Tibial artery (tissue), 4 donors: ENCODE data around the gene ANKAR.
"Not testable (repeated sequence)": the region's sequence is repeated elsewhere in the genome, so short reads cannot be mapped to it uniquely, and the experiment has no call there.

Source experiments
- DNase-seq, 2 donors: peaks; one replicate each; pipeline ENCODE4 v3.0.0-alpha.2; 2019
- H3K27ac ChIP-seq, 2 donors: fragments of 200-600 bp; sonication (generic) in 1 of 2; 1 replicate in 1 of 2; 2 replicates in 1 of 2; pipeline ENCODE4 v1.5.1; 2018 to 2019; ENCODE audit warnings: mild to moderate bottlenecking in 1 of 2
- H3K27me3 ChIP-seq, 2 donors: fragments of 200-600 bp; sonication (generic) in 1 of 2; one replicate each; pipeline versions ENCODE4 v1.5.1 to v1.6.0; 2016 to 2019
- H3K36me3 ChIP-seq, 3 donors: fragments of 200-600 bp; sonication (generic) in 2 of 3; one replicate each; pipeline ENCODE4 v1.5.1; 2016 to 2019; ENCODE audit warnings: mild to moderate bottlenecking in 2 of 3
- H3K4me1 ChIP-seq, 4 donors: fragments of 200-600 bp; sonication (generic) in 2 of 4; 1 replicate in 3 of 4; 2 replicates in 1 of 4; pipeline ENCODE4 v1.5.1; 2016 to 2019
- H3K4me3 ChIP-seq, 2 donors: fragments of 200-600 bp; sonication (generic) in 1 of 2; 1 replicate in 1 of 2; 2 replicates in 1 of 2; pipeline ENCODE4 v1.5.1; 2018 to 2019; ENCODE audit warnings: mild to moderate bottlenecking in 2 of 2
- H3K9me3 ChIP-seq, 3 donors: fragments of 200-600 bp; sonication (generic) in 1 of 3; one replicate each; pipeline ENCODE4 v1.5.1; 2016 to 2019
- CTCF ChIP-seq, 2 experiments: fragments of 200-600 bp in 1 of 2; fragments of 450-650 bp in 1 of 2; IDR thresholded peaks; one replicate each; pipeline ENCODE4 v1.5.1; 2017 to 2019; ENCODE audit warnings: antibody characterized with exemption in 2 of 2, mild to moderate bottlenecking in 1 of 2, moderate library complexity in 1 of 2
- intact Hi-C: fragments of 100-400 bp; cut with DNase I; formaldehyde crosslinking; loops from one replicate; pipeline ENCODE4 v1.15.0; 2023; ENCODE audit warnings: low total_unique reads

Gene ANKAR

GRCh38 chr2:189660803-189661147, 13.7 kb upstream of the ANKAR start:
- peaks cover 0 to 2% (median 2%) of the 10 kb centered on the region in 3 donors for H3K36me3 ChIP-seq
- intact Hi-C loops: loop anchor here (5.0 to 10.0 kb wide), 2 partner anchors 37 to 124 kb away; partner anchors contain the start of genes ORMDL1 and PMS1
- H3K27ac ChIP-seq: no peak overlapping the region
- no peaks in the 10 kb centered on the region for H3K9me3 ChIP-seq
- DNase-seq: no peak
- H3K4me1 ChIP-seq: peaks cover 0 to 46% (median 19%) of the 10 kb centered on the region in 4 donors
- no peak for TF ChIP-seq CTCF (IDR thresholded peaks at IDR 0.05)
- no peaks in the 10 kb centered on the region for H3K27me3 ChIP-seq
- no peak overlapping the region for H3K4me3 ChIP-seq

- Histone ChIP-seq H3K27ac (peak within 1 kb of the TSS; percentile 91 to 94), H3K27me3 (no peaks in the 10 kb centered on the region), H3K36me3 (peaks cover 0 to 8% (median 7%) of the 10 kb centered on the region in 3 donors), H3K4me3 (peak within 1 kb of the TSS; percentile 94 to 96), H3K9me3 (no peaks in the 10 kb centered on the region), H3K4me1 (peaks cover 0 to 46% (median 19%) of the 10 kb centered on the region in 4 donors)
- DNase-seq: peak; percentile 99 to 100
- peak; percentile 92 to 99 for TF ChIP-seq CTCF (IDR thresholded peaks at IDR 0.05)
- intact Hi-C loops: loop anchor here (5.0 to 10.0 kb wide), 2 partner anchors 36 to 123 kb away; partner anchors contain the start of genes ORMDL1 and PMS1
Observed at GRCh38 chr2:189661148-189661956, 13.1 kb upstream of the ANKAR start, which contains the start of gene ASNSD1. TSS of gene ASNSD1 (plus strand) at chr2:189661459. CDS start at chr2:189666133, 4,674 bp downstream.

- Histone ChIP-seq H3K4me1 (peaks cover 0 to 46% (median 19%) of the 10 kb centered on the region in 4 donors), H3K36me3 (peaks cover 4 to 11% (median 10%) of the 10 kb centered on the region in 3 donors), H3K9me3 (no peaks in the 10 kb centered on the region), H3K4me3 (peak overlapping the region; percentile 94 to 96), H3K27ac (peak overlapping the region; percentile 91 to 94), H3K27me3 (no peaks in the 10 kb centered on the region)
- no peak for DNase-seq
- no peak for TF ChIP-seq CTCF (IDR thresholded peaks at IDR 0.05)
- intact Hi-C loops: loop anchor here (5.0 to 10.0 kb wide), 2 partner anchors 35 to 123 kb away; partner anchors contain the start of genes ORMDL1 and PMS1
Observed at GRCh38 chr2:189661957-189662321, 12.5 kb upstream of the ANKAR start.

GRCh38 chr2:189662669-189663226, 11.7 kb upstream of the ANKAR start:
- no peak for DNase-seq
- peaks cover 0 to 45% (median 19%) of the 10 kb centered on the region in 4 donors for H3K4me1 ChIP-seq
- H3K27me3 ChIP-seq: no peaks in the 10 kb centered on the region
- peak overlapping the region; percentile 94 to 96 for H3K4me3 ChIP-seq
- H3K36me3 ChIP-seq: peaks cover 12 to 19% (median 12%) of the 10 kb centered on the region in 3 donors
- intact Hi-C loops: loop anchor here (5.0 to 10.0 kb wide), 2 partner anchors 35 to 122 kb away; partner anchors contain the start of genes ORMDL1 and PMS1
- TF ChIP-seq CTCF (IDR thresholded peaks at IDR 0.05): no peak
- H3K27ac ChIP-seq: peak overlapping the region in 1 of 2 donors; percentile 91
- no peaks in the 10 kb centered on the region for H3K9me3 ChIP-seq

GRCh38 chr2:189663319-189663718, 11.2 kb upstream of the ANKAR start:
- intact Hi-C loops: loop anchor here (5.0 to 10.0 kb wide), 2 partner anchors 34 to 121 kb away; partner anchors contain the start of genes ORMDL1 and PMS1
- peaks cover 0 to 39% (median 17%) of the 10 kb centered on the region in 4 donors for H3K4me1 ChIP-seq
- not testable (repeated sequence) for H3K9me3 ChIP-seq, DNase-seq, H3K27me3 ChIP-seq, H3K4me3 ChIP-seq, H3K27ac ChIP-seq
- peaks cover 18 to 25% (median 18%) of the 10 kb centered on the region in 3 donors for H3K36me3 ChIP-seq
